Stimulated activated CD4-positive, alpha-beta T cell treated with anti-CD3 and anti-CD28 coated beads, TNF-alpha, amount 100 ng/mL, for 48 hours (primary cell): Measurements from ENCODE around the gene PRSS8.
"Not testable (repeated sequence)": the region's sequence is repeated elsewhere in the genome, so short reads cannot be mapped to it uniquely, and the experiment has no call there.

Source experiments
- DNase-seq, 3 donors: peaks; one replicate each; pipeline ENCODE4 v3.0.0-alpha.2; 2020; ENCODE audit warnings: low read depth in 3 of 3

PRSS8 gene

GRCh38 chr16:31105677-31106213, 29.8 kb downstream of the PRSS8 start:
- DNase-seq: peak; percentile 71 to 79 (median 78)

- DNase-seq: not testable (repeated sequence)
Measured at GRCh38 chr16:31100876-31101641, 34.5 kb downstream of the PRSS8 start.

GRCh38 chr16:31099860-31100638, 35.5 kb downstream of the PRSS8 start:
- DNase-seq: no peak

- peak; percentile 84 to 90 (median 85) for DNase-seq
Measured at GRCh38 chr16:31094424-31095120, 41.0 kb downstream of the PRSS8 start, which contains the start of gene VKORC1. VKORC1 (minus strand) TSS chr16:31094797; CDS start chr16:31094729, 68 bp downstream.

GRCh38 chr16:31094088-31094423, 41.5 kb downstream of the PRSS8 start:
- DNase-seq: no peak

- DNase-seq: no peak
Measured at GRCh38 chr16:31093132-31093703, 42.3 kb downstream of the PRSS8 start.

- no peak for DNase-seq
Measured at GRCh38 chr16:31092330-31092729, 43.2 kb downstream of the PRSS8 start.

GRCh38 chr16:31090540-31090939, 45.0 kb downstream of the PRSS8 start:
- no peak for DNase-seq

- DNase-seq: no peak
Measured at GRCh38 chr16:31089199-31089598, 46.3 kb downstream of the PRSS8 start.

- DNase-seq: no peak
Measured at GRCh38 chr16:31088459-31089183, 46.9 kb downstream of the PRSS8 start, which contains the start of gene PRSS53. PRSS53 (minus strand) TSS chr16:31088943; CDS start chr16:31088809, 134 bp downstream.

GRCh38 chr16:31087971-31088370, 47.6 kb downstream of the PRSS8 start:
- no peak for DNase-seq

- no peak for DNase-seq
Measured at GRCh38 chr16:31087481-31087880, 48.0 kb downstream of the PRSS8 start.

- no peak for DNase-seq
Measured at GRCh38 chr16:31086629-31086906, 49.0 kb downstream of the PRSS8 start.

GRCh38 chr16:31085873-31086628, 49.5 kb downstream of the PRSS8 start:
- no peak for DNase-seq

GRCh38 chr16:31085411-31085810, 50.1 kb downstream of the PRSS8 start:
- no peak for DNase-seq

GRCh38 chr16:31084584-31085302, 50.8 kb downstream of the PRSS8 start:
- no peak for DNase-seq

- no peak for DNase-seq
Measured at GRCh38 chr16:31083981-31084380, 51.5 kb downstream of the PRSS8 start.

GRCh38 chr16:31083556-31083955, 52.0 kb downstream of the PRSS8 start:
- DNase-seq: no peak

- DNase-seq: no peak
Measured at GRCh38 chr16:31083081-31083480, 52.4 kb downstream of the PRSS8 start.
